Measurements from ENCODE around the gene ZBTB7C.
"Not testable (repeated sequence)": the region's sequence is repeated elsewhere in the genome, so short reads cannot be mapped to it uniquely, and the experiment has no call there.

Gene ZBTB7C

GRCh38 chr18:48303883-48304282, 105.3 kb downstream of the ZBTB7C start:
- H3K4me3 ChIP-seq (ENCODE audit: low read depth, low read length): no peak overlapping the region

- H3K4me3 ChIP-seq (ENCODE audit: low read depth, low read length): no peak overlapping the region
Observed at GRCh38 chr18:48302736-48303135, 106.4 kb downstream of the ZBTB7C start.

GRCh38 chr18:48300463-48300961, 108.7 kb downstream of the ZBTB7C start:
- H3K4me3 ChIP-seq (ENCODE audit: low read depth, low read length): no peak overlapping the region

GRCh38 chr18:48297139-48297538, 112.0 kb downstream of the ZBTB7C start:
- no peak overlapping the region for H3K4me3 ChIP-seq (ENCODE audit: low read depth, low read length)

GRCh38 chr18:48296581-48296980, 112.6 kb downstream of the ZBTB7C start:
- H3K4me3 ChIP-seq (ENCODE audit: low read depth, low read length): no peak overlapping the region

GRCh38 chr18:48295586-48296311, 113.4 kb downstream of the ZBTB7C start:
- H3K4me3 ChIP-seq (ENCODE audit: low read depth, low read length): no peak overlapping the region

GRCh38 chr18:48294899-48295585, 114.1 kb downstream of the ZBTB7C start:
- H3K4me3 ChIP-seq (ENCODE audit: low read depth, low read length): no peak overlapping the region

- H3K4me3 ChIP-seq (ENCODE audit: low read depth, low read length): no peak overlapping the region
Observed at GRCh38 chr18:48293954-48294898, 115.0 kb downstream of the ZBTB7C start.

GRCh38 chr18:48292782-48293424, 116.3 kb downstream of the ZBTB7C start:
- no peak overlapping the region for H3K4me3 ChIP-seq (ENCODE audit: low read depth, low read length)

- H3K4me3 ChIP-seq (ENCODE audit: low read depth, low read length): no peak overlapping the region
Observed at GRCh38 chr18:48292229-48292628, 117.0 kb downstream of the ZBTB7C start.

- no peak overlapping the region for H3K4me3 ChIP-seq (ENCODE audit: low read depth, low read length)
Observed at GRCh38 chr18:48290162-48290926, 118.8 kb downstream of the ZBTB7C start.

GRCh38 chr18:48284743-48285142, 124.4 kb downstream of the ZBTB7C start:
- H3K4me3 ChIP-seq (ENCODE audit: low read depth, low read length): no peak overlapping the region

- H3K4me3 ChIP-seq (ENCODE audit: low read depth, low read length): not testable (repeated sequence)
Observed at GRCh38 chr18:48284011-48284410, 125.2 kb downstream of the ZBTB7C start.

GRCh38 chr18:48281460-48281859, 127.7 kb downstream of the ZBTB7C start:
- not testable (repeated sequence) for H3K4me3 ChIP-seq (ENCODE audit: low read depth, low read length)

- H3K4me3 ChIP-seq (ENCODE audit: low read depth, low read length): no peak overlapping the region
Observed at GRCh38 chr18:48279312-48279711, 129.9 kb downstream of the ZBTB7C start.

- no peak overlapping the region for H3K4me3 ChIP-seq (ENCODE audit: low read depth, low read length)
Observed at GRCh38 chr18:48278081-48278480, 131.1 kb downstream of the ZBTB7C start.

GRCh38 chr18:48274301-48274700, 134.9 kb downstream of the ZBTB7C start:
- no peak overlapping the region for H3K4me3 ChIP-seq (ENCODE audit: low read depth, low read length)

- no peak overlapping the region for H3K4me3 ChIP-seq (ENCODE audit: low read depth, low read length)
Observed at GRCh38 chr18:48270929-48271328, 138.3 kb downstream of the ZBTB7C start.

GRCh38 chr18:48265328-48265727, 143.9 kb downstream of the ZBTB7C start:
- H3K4me3 ChIP-seq (ENCODE audit: low read depth, low read length): no peak overlapping the region

All from iPS-11a (cell line).